ENCODE measurements around the gene LAP3. TPM values are rescaled to one million over a fixed set of nuclear protein-coding genes. Genes with fewer than 3 reads are reported as not detected.

Gene LAP3
- total RNA-seq (108 TPM), polyA plus RNA-seq (ENCODE audit: insufficient read depth, low read depth, low replicate concordance) (123 TPM)
- long read RNA-seq, donor 1, transcript LAP3-201 (13 exons, 2,213 nt): major isoform, 11 of 20 reads
- long read RNA-seq, donor 1, partial matches to known transcripts: 8 of 20 reads
- long read RNA-seq, donor 1, other reads (novel, unspliced or antisense): 0 of 20 reads
- long read RNA-seq, donor 2, transcript LAP3-201 (13 exons, 2,213 nt): major isoform, 9 of 11 reads
- long read RNA-seq, donor 2, partial matches to known transcripts: 0 of 11 reads
- long read RNA-seq, donor 2, other reads (novel, unspliced or antisense): 0 of 11 reads
- long read RNA-seq, donor 3, transcript LAP3-201 (13 exons, 2,213 nt): major isoform, 32 of 55 reads
- long read RNA-seq, donor 3, partial matches to known transcripts: 20 of 55 reads
- long read RNA-seq, donor 3, other reads (novel, unspliced or antisense): 0 of 55 reads
- long read RNA-seq, donor 4, transcript LAP3-201 (13 exons, 2,213 nt): major isoform, 15 of 21 reads
- long read RNA-seq, donor 4, partial matches to known transcripts: 5 of 21 reads
- long read RNA-seq, donor 4, other reads (novel, unspliced or antisense): 0 of 21 reads
- long read RNA-seq, donor 5, partial matches to known transcripts: 0 of 1 reads
- long read RNA-seq, donor 5, other reads (novel, unspliced or antisense): 0 of 1 reads
- long read RNA-seq, donor 6, transcript LAP3-201 (13 exons, 2,213 nt): major isoform, 19 of 29 reads
- long read RNA-seq, donor 6, partial matches to known transcripts: 6 of 29 reads
- long read RNA-seq, donor 6, other reads (novel, unspliced or antisense): 0 of 29 reads
- long read RNA-seq, donor 7, transcript LAP3-201 (13 exons, 2,213 nt): major isoform, 93 of 116 reads
- long read RNA-seq, donor 7, partial matches to known transcripts: 12 of 116 reads
- long read RNA-seq, donor 7, other reads (novel, unspliced or antisense): 10 of 116 reads
- long read RNA-seq, donor 8, transcript LAP3-201 (13 exons, 2,213 nt): major isoform, 7 of 13 reads
- long read RNA-seq, donor 8, partial matches to known transcripts: 6 of 13 reads
- long read RNA-seq, donor 8, other reads (novel, unspliced or antisense): 0 of 13 reads
- long read RNA-seq, donor 9, partial matches to known transcripts: 7 of 12 reads
- long read RNA-seq, donor 9, other reads (novel, unspliced or antisense): 0 of 12 reads
- long read RNA-seq, donor 10, transcript LAP3-201 (13 exons, 2,213 nt): major isoform, 10 of 18 reads
- long read RNA-seq, donor 10, partial matches to known transcripts: 6 of 18 reads
- long read RNA-seq, donor 10, other reads (novel, unspliced or antisense): 0 of 18 reads

DNA sequence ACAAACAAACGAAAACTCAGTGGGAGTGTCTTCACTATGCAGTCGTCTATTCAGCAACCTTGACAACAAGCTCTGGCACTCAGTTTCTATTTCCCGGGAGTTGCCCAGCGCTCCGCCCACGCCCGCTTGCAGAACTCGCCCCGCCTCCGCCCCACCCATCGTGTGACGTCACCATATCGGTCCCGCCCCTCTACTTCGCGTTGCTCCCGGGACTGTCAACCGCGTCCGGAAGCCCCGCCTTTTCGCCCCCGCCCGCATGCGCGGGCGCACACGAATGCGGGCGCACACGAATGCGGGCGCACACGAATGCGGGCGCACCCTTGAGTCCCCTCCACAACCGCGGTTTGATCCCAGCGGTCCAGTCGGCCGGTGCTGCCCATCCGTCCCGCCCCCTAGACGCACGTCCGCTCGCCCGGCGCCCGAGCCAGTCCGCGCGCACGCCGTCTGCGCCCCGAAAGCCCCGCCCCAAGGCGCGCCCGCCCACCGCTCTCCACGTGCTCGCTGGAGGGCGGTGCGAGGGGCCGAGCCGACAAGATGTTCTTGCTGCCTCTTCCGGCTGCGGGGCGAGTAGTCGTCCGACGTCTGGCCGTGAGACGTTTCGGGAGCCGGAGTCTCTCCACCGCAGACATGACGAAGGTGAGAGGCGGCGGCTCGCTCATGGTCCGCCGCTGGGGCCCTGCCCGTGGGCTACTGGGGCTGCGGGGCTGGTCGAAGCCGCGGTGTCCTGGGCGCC, at the start of gene LAP3:
LAP3 (plus strand) TSS at position 267 of the 733 bp plus-strand sequence; CDS start at position 535, 268 bp downstream.
- no peaks in the 10 kb centered on the region for H3K27me3 ChIP-seq (ENCODE audit: control insufficient read depth, insufficient read depth, low read length)
- FAIRE-seq: peak; percentile 79

DNA sequence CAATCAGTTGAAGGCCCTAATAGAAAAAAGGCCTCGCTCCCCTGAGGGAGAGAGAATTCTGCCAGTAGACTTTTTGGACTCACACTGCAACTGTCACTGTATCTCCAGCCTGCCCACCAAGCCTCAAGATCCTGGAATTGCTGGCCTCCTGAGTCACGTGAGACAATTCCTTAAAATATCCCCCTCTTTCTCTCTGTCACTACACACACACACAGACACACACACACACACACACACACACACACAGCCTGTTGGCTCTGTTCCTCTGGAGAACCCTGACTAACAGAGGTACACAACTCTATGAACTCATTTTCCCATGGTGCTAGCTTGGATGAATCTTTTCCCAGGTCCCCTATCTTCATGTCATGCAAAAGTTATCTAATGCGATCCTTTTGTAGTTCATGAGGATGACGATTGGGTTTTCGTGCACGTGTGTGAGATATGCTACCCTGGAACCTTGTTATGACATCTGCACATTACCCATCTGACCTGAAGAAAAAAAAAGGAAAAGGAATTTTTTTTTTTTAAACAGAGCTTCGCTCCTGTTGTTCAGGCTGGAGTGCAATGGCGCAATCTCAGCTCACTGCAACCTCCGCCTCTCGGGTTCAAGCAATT, 48.3 kb upstream of the LAP3 start:
- Histone ChIP-seq H3K9ac (ENCODE audit: low read length in 3 of 3) (no peak overlapping the region), H3K4me3 (ENCODE audit: low read length in 3 of 3) (no peak overlapping the region), H3K36me3 (ENCODE audit: control insufficient read depth in 2 of 3, insufficient read depth in 3 of 3, low read length in 3 of 3) (no peaks in the 10 kb centered on the region), H3K27me3 (ENCODE audit: control insufficient read depth, insufficient read depth, low read length) (no peaks in the 10 kb centered on the region), H3K27ac (ENCODE audit: low read depth in 2 of 2, low read length in 2 of 2) (no peak overlapping the region), H3K9me3 (ENCODE audit: control insufficient read depth in 2 of 3, insufficient read depth in 1 of 3, low read length in 3 of 3) (no peaks in the 10 kb centered on the region), H3K4me1 (ENCODE audit: control insufficient read depth in 2 of 3, insufficient read depth in 2 of 3, low read depth in 1 of 3, low read length in 3 of 3) (no peaks in the 10 kb centered on the region)
- DNase-seq (no peak), FAIRE-seq (no peak)
- TF ChIP-seq, protein P1, sequence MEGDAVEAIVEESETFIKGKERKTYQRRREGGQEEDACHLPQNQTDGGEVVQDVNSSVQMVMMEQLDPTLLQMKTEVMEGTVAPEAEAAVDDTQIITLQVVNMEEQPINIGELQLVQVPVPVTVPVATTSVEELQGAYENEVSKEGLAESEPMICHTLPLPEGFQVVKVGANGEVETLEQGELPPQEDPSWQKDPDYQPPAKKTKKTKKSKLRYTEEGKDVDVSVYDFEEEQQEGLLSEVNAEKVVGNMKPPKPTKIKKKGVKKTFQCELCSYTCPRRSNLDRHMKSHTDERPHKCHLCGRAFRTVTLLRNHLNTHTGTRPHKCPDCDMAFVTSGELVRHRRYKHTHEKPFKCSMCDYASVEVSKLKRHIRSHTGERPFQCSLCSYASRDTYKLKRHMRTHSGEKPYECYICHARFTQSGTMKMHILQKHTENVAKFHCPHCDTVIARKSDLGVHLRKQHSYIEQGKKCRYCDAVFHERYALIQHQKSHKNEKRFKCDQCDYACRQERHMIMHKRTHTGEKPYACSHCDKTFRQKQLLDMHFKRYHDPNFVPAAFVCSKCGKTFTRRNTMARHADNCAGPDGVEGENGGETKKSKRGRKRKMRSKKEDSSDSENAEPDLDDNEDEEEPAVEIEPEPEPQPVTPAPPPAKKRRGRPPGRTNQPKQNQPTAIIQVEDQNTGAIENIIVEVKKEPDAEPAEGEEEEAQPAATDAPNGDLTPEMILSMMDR (IDR thresholded peaks at IDR 0.05; ENCODE audit: borderline replicate concordance, extremely low read depth, insufficient read depth): no peak
- intact Hi-C loops (cut with DNase I): no loop called here

More for the DNA sequence above, at the start of gene LAP3:
- intact Hi-C loops (cut with DNase I): no loop called here
- Histone ChIP-seq H3K9me3 (ENCODE audit: control insufficient read depth in 2 of 3, insufficient read depth in 1 of 3, low read length in 3 of 3) (no peaks in the 10 kb centered on the region), H3K27ac (ENCODE audit: low read depth in 2 of 2, low read length in 2 of 2) (peak within 1 kb of the TSS; percentile 98), H3K4me1 (ENCODE audit: control insufficient read depth in 2 of 3, insufficient read depth in 2 of 3, low read depth in 1 of 3, low read length in 3 of 3) (peaks cover 0 to 19% (median 8%) of the 10 kb centered on the region in 3 donors), H3K9ac (ENCODE audit: low read length in 3 of 3) (peak within 1 kb of the TSS; percentile 55 to 90 (median 86)), H3K4me3 (ENCODE audit: low read length in 3 of 3) (peak within 1 kb of the TSS; percentile 63 to 89 (median 85)), H3K36me3 (ENCODE audit: control insufficient read depth in 2 of 3, insufficient read depth in 3 of 3, low read length in 3 of 3) (peaks cover 3 to 7% (median 7%) of the 10 kb centered on the region in 3 donors)
- TF ChIP-seq, protein P1 (IDR thresholded peaks at IDR 0.05; ENCODE audit: borderline replicate concordance, extremely low read depth, insufficient read depth): no peak
- peak; percentile 97 to 99 (median 98) for DNase-seq

All from kidney (tissue), 22 donors.